Stomach smooth muscle (tissue), 2 donors: Measurements from ENCODE around the gene ZNF230.

Experiments
- H3K27ac ChIP-seq: one replicate; pipeline ENCODE4 v1.7.0; 2013; ENCODE audit warnings: mild to moderate bottlenecking, low read length, inconsistent platforms
- H3K27me3 ChIP-seq, 2 donors: one replicate each; pipeline ENCODE4 v1.7.0; 2013; ENCODE audit warnings: low read length in 2 of 2; ENCODE audit not compliant: insufficient read depth in 2 of 2, control insufficient read depth in 1 of 2
- H3K36me3 ChIP-seq, 2 donors: one replicate each; pipeline ENCODE4 v1.7.0; 2013; ENCODE audit warnings: low read length in 2 of 2; ENCODE audit not compliant: control insufficient read depth in 2 of 2, insufficient read depth in 2 of 2
- H3K4me1 ChIP-seq: one replicate; pipeline ENCODE4 v1.7.0; 2013; ENCODE audit warnings: low read length; ENCODE audit not compliant: control insufficient read depth, insufficient read depth
- H3K4me3 ChIP-seq, 2 donors: one replicate each; pipeline ENCODE4 v1.7.0; 2013; ENCODE audit warnings: low read length in 2 of 2
- H3K9ac ChIP-seq, 2 donors: one replicate each; pipeline ENCODE4 v1.7.0; 2013; ENCODE audit warnings: low read length in 2 of 2, mild to moderate bottlenecking in 1 of 2
- H3K9me3 ChIP-seq, 2 donors: one replicate each; pipeline ENCODE4 v1.7.0; 2013; ENCODE audit warnings: low read length in 2 of 2; ENCODE audit not compliant: control insufficient read depth in 2 of 2
- donor health status: healthy.
- donor health status: Pancreatic carcinoma.

ZNF230 gene

DNA sequence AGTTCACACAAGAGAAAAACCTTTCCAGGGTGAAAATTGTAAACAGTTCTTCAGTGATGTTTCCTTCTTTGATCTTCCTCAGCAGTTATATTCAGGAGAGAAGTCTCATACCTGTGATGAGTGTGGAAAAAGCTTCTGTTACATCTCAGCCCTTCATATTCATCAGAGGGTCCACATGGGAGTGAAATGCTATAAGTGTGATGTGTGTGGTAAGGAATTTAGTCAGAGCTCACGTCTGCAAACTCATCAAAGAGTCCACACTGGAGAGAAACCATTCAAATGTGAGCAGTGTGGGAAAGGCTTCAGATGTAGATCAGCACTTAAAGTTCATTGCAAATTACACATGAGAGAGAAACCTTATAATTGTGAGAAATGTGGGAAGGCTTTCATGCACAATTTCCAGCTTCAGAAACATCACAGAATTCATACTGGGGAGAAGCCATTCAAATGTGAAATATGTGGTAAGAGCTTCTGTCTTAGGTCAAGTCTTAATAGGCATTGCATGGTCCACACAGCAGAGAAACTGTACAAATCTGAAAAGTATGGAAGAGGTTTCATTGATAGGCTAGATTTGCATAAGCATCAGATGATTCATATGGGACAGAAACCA, 29.3 kb downstream of the ZNF230 start:
- H3K27ac ChIP-seq: no peak overlapping the region
- H3K9me3 ChIP-seq: peaks cover 53% of the 10 kb centered on the region in 2 donors
- peaks cover 49 to 52% of the 10 kb centered on the region in 2 donors for H3K36me3 ChIP-seq
- H3K4me3 ChIP-seq: peak overlapping the region in 1 of 2 donors; percentile 41
- H3K27me3 ChIP-seq: no peaks in the 10 kb centered on the region
- H3K9ac ChIP-seq: no peak overlapping the region
- no peaks in the 10 kb centered on the region for H3K4me1 ChIP-seq

DNA sequence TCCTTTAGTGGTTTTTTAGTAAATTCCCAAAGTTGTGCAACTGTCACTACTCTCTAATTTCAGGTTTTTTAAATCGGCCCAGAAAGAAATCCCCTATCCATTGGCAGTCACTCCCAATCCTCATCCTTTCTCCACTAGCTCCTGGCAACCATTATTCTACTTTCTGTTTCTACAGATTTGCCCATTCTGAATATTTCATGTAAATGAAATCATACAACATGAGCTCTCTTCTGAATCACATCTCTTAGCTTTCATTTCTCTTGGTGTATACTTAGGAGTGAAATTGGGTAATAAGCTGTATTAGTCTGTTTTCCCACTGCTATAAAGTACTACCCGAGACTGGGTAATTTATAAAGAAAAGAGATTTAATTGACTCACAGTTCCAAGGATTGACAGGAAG, 39.4 kb downstream of the ZNF230 start:
- H3K9ac ChIP-seq: no peak overlapping the region
- no peaks in the 10 kb centered on the region for H3K4me1 ChIP-seq
- no peak overlapping the region for H3K4me3 ChIP-seq
- no peaks in the 10 kb centered on the region for H3K36me3 ChIP-seq
- no peak overlapping the region for H3K27ac ChIP-seq
- H3K9me3 ChIP-seq: peaks cover 0 to 7% of the 10 kb centered on the region in 2 donors
- no peaks in the 10 kb centered on the region for H3K27me3 ChIP-seq

DNA sequence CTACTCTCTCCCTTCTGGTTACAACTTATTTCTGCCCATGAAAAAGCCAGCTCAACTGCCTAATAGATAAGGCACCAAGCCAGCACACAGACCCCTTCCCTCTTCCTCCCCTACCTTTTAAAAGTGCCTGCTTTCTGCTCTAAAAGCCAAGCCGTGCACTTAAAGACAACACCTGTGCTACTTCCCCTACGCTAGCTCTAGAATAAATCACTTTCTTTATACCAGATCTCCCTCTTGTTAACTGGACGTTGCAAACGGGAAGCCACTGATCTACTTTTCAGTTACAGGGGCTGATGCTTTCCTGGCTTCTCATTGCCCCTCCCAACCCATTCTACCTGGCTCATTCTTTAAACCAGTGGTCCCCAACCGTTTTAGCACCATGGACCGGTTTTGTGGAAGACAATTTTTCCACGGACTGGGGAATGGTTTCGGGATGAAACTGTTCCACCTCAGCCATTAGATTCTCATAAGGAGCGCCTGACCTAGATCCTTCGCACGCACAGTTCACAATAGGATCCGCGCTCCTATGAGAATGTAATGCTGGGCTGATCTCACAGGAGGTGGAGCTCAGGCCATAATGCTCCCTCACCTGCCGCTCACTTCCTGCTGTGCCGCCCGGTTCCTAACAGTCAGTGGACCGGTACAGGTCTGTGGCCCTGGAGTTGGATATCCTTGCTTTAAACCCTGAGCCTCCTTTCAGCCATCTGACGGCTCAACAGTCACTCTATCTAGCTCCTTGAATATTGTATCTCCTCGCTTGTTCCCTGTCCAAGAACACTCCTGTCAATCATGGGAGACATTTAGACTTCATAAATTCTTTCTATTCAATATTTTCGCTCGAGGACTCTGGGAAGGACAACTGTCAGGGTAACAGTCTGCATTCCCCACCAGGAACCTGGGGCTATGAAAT, 48.2 kb downstream of the ZNF230 start:
- Histone ChIP-seq H3K4me3 (peak overlapping the region; percentile 82 to 94), H3K27me3 (peaks cover 2 to 4% of the 10 kb centered on the region in 2 donors), H3K27ac (peak overlapping the region; percentile 41), H3K36me3 (peaks cover 4 to 5% of the 10 kb centered on the region in 2 donors), H3K9me3 (peaks cover 0 to 4% of the 10 kb centered on the region in 2 donors), H3K4me1 (peaks cover 15% of the 10 kb centered on the region), H3K9ac (peak overlapping the region in 1 of 2 donors; percentile 60)

DNA sequence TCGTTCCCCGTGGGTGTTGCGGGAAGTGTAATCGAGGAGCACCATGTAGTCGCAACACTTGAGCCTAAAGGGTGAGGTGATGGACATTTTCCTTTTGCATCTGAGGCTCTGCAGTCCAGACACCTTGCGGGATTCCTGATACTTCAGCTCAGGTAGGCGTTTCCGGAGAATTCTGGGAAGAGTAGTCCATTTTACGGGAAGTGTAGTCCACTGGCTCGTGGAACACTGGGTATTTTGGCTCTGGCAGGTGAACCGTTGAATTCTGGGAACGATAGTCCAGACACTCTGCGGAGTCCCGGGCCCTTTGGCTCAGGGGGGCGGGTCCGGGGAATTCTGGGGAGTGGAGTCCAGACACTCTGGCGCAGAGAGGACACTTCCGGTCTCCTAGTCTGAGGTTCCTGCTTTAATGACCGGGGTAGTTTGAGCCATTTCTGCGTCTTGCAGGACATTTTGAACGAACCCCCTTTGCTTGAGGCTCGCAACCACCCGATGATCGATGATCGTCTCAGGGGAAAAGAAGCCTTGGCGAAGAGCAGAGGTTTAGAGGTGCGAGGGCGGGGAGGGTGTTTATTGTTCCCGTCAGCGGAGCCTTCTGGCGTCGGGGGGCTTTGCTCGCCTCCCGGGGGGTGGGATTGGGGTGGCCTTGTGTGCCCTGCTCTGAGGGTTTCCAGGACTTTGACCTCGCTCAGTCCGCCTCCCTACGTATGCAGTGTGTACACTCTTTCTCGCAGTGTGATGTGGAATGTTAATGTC, 49.1 kb downstream of the ZNF230 start, which contains the start of gene ZNF223:
Gene ZNF223, plus strand, starts transcription at position 387 of the 753 bp plus-strand sequence. CDS start 3,141 bp downstream, outside the sequence.
- peak within 1 kb of the TSS; percentile 82 to 94 for H3K4me3 ChIP-seq
- H3K36me3 ChIP-seq: peaks cover 5 to 6% of the 10 kb centered on the region in 2 donors
- H3K9ac ChIP-seq: peak within 1 kb of the TSS; percentile 66 to 90
- H3K27ac ChIP-seq: peak within 1 kb of the TSS; percentile 41
- peaks cover 0 to 4% of the 10 kb centered on the region in 2 donors for H3K9me3 ChIP-seq
- H3K27me3 ChIP-seq: peaks cover 2 to 4% of the 10 kb centered on the region in 2 donors
- H3K4me1 ChIP-seq: peaks cover 15% of the 10 kb centered on the region

DNA sequence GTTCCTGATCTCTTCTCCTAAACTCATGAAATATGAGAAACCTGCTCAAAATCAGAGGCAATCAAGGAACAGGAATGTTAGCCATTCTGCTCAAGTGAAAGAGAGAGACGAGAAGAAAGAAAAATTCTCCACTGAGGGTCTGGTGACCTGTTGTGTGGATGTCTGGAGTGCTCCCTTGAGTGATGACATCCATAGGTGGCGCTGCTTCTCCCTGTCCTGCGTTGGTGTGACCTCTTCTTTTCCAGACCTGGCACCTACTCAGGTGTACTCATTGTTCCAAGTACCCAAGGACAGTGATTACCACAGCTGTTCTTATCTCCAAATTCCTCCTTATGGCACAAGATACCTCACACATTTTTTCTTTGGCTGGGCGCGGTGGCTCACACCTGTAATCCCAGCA, 53.1 kb downstream of the ZNF230 start:
- peaks cover under 1 to 5% of the 10 kb centered on the region in 2 donors for H3K9me3 ChIP-seq
- H3K36me3 ChIP-seq: peaks cover 31 to 32% of the 10 kb centered on the region in 2 donors
- H3K27me3 ChIP-seq: no peaks in the 10 kb centered on the region
- H3K9ac ChIP-seq: no peak overlapping the region
- H3K27ac ChIP-seq: no peak overlapping the region
- no peak overlapping the region for H3K4me3 ChIP-seq
- H3K4me1 ChIP-seq: peaks cover 15% of the 10 kb centered on the region

DNA sequence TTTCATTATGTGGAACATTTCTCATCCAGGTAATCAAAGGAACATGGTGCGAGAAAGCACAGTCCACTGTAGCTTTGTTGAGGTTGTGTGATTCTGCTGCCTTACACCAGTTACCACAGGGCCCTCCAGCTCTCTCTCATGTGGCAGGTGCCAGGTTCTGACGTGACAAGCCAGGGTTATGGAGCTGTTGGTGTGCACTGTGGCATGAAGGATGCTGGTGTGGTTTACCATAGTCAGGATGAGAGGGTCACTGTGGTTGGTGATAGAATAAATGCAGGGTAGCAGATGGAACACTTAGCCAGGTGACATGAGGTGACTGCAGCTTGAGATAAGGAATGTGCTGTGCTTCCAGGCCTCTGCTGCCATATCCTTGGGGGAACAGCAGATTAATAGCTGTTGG, 56.5 kb downstream of the ZNF230 start:
- no peaks in the 10 kb centered on the region for H3K4me1 ChIP-seq
- no peak overlapping the region for H3K27ac ChIP-seq
- H3K27me3 ChIP-seq: no peaks in the 10 kb centered on the region
- H3K4me3 ChIP-seq: no peak overlapping the region
- H3K36me3 ChIP-seq: peaks cover 61% of the 10 kb centered on the region in 2 donors
- peaks cover 5 to 12% of the 10 kb centered on the region in 2 donors for H3K9me3 ChIP-seq
- no peak overlapping the region for H3K9ac ChIP-seq

DNA sequence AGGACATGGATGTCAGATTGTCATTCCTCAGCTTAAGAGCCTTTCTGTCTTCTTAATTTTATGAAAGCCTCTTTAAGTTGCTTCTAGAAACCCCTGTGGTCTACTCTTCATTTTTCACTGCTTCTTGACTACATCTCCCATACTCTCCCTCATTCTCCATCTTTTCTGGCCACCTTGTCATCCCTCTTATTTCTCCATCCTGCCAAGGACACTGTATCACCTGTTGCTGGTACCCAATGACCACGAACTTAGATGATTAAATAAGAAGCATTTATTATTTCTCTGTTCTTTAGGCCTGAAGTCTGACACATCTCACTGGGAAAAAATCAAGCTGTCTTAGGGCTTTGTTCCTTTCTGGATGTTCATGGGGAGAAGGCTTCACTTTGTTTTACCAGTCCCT, 58.3 kb downstream of the ZNF230 start:
- no peaks in the 10 kb centered on the region for H3K27me3 ChIP-seq
- H3K9ac ChIP-seq: no peak overlapping the region
- H3K4me3 ChIP-seq: no peak overlapping the region
- H3K9me3 ChIP-seq: peaks cover 15 to 17% of the 10 kb centered on the region in 2 donors
- no peak overlapping the region for H3K27ac ChIP-seq
- H3K4me1 ChIP-seq: no peaks in the 10 kb centered on the region
- H3K36me3 ChIP-seq: peaks cover 66 to 69% of the 10 kb centered on the region in 2 donors
